Kidney epithelial cell (primary cell): ENCODE measurements around the gene LYST. TPM values are rescaled to one million over a fixed set of nuclear protein-coding genes. Genes with fewer than 3 reads are reported as not detected.

Experiments used
- DNase-seq: peaks from one replicate; pipeline ENCODE4 v3.0.0-alpha.2; 2010; ENCODE audit warnings: low read depth
- H3K27me3 ChIP-seq: 2 replicates; pipeline ENCODE4 v1.6.0; 2011; ENCODE audit warnings: low read length; ENCODE audit not compliant: control insufficient read depth, insufficient read depth
- H3K36me3 ChIP-seq: 2 replicates; pipeline ENCODE4 v1.5.1; 2011; ENCODE audit warnings: low read length; ENCODE audit not compliant: control insufficient read depth, insufficient read depth
- H3K4me3 ChIP-seq: 2 replicates; pipeline ENCODE4 v1.5.1; 2011; ENCODE audit warnings: low read depth, mild to moderate bottlenecking, control low read depth, low read length
- total RNA-seq: library from RNA; depleted of rRNA; stranded (reverse); fragments of >200 nt; gene quantifications from 2 replicates; pipeline ENCODE4 v1.2.3, GENCODE V29; 2015
- TF ChIP-seq, protein P1 (sequence below): IDR thresholded peaks from 2 replicates; pipeline ENCODE4 v1.5.1; 2011; ENCODE audit warnings: mild to moderate bottlenecking, moderate library complexity, low read length, control low read depth, inconsistent platforms; ENCODE audit not compliant: insufficient read depth, poor library complexity, severe bottlenecking

Gene LYST
- total RNA-seq, 1 donor from 2014 or later: 12.7 TPM

DNA sequence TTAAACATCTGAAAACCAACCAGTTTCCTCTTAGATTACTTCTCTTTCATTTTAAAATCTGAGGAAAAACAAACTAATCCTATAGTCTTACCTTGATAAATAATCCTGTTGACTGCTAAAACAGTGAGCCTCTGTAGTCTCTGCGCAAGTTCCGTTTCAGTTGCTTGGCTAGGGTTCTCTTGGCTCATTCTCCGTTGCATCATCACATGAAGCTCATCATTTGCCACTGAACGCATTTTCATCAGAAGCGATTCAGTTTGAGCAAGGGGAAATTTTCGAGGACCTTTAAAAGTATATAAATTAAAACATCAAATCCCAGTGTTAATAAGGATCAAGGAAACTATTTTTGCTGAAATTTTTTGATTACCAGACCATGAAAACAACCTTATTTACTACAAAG, 120.5 kb downstream of the LYST start:
- no peak for DNase-seq
- peaks cover 2% of the 10 kb centered on the region for H3K36me3 ChIP-seq
- no peak overlapping the region for H3K4me3 ChIP-seq
- H3K27me3 ChIP-seq: no peaks in the 10 kb centered on the region
- TF ChIP-seq, protein P1, sequence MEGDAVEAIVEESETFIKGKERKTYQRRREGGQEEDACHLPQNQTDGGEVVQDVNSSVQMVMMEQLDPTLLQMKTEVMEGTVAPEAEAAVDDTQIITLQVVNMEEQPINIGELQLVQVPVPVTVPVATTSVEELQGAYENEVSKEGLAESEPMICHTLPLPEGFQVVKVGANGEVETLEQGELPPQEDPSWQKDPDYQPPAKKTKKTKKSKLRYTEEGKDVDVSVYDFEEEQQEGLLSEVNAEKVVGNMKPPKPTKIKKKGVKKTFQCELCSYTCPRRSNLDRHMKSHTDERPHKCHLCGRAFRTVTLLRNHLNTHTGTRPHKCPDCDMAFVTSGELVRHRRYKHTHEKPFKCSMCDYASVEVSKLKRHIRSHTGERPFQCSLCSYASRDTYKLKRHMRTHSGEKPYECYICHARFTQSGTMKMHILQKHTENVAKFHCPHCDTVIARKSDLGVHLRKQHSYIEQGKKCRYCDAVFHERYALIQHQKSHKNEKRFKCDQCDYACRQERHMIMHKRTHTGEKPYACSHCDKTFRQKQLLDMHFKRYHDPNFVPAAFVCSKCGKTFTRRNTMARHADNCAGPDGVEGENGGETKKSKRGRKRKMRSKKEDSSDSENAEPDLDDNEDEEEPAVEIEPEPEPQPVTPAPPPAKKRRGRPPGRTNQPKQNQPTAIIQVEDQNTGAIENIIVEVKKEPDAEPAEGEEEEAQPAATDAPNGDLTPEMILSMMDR: no peak

DNA sequence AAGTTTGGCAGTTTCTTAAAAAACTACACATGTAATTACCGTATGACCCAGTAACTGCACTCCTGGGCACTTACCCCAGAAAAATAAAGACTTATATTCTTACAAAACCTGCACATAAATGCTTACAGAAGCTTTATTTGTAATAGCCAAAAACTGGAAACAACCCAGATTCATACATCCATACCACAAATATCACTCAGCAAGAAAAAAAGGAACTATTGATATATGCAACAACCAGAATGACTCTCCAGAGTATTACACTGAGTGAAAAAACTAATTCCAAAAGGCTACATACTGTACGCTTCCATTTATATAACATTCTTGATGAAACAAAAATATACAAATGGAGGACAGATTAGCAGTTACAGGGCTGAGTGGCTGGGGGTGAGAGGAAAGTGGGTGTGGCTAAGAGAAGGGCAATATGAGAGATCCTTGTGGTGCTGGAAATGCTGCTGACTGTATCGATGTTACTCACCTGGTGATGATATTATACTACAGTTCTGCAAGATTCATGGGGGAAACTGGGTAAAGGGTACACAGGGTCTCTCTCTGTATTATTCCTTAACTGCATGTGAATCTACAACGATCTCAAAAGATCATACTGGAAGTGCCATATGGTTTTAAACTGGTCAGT, 121.1 kb downstream of the LYST start:
- Histone ChIP-seq H3K4me3 (no peak overlapping the region), H3K27me3 (no peaks in the 10 kb centered on the region), H3K36me3 (peaks cover 2% of the 10 kb centered on the region)
- no peak for DNase-seq
- TF ChIP-seq, protein P1: no peak

DNA sequence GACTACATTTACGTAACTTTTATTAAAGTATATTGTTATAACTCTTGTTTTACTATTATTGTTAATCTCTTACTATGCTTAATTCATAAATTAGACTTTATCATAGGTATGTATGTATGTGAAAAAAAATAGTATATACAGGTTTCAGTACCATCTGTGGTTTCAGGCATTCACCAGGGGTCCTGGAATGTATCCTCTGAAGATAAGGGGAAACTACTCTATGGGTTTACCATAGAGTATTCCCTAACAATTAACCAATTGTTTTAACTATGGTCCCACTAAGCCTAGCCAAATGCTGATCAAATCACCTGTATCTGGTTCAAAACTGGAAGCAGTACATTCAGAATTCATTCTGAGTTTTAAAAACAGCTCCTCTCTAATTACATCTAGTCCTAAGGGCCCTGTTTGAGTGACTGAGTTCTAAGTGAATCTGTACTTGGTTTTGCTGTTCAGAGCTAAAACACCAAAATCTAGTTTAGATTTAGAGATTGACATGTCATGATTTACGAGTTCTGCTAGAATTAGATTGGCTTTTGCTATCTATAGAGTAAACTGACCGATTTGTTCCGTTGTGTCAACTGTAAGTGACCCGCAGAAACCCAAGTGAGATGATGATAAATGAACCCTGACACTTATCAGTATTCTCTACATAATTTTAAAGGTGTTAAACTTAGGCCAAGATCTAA, 123.6 kb downstream of the LYST start:
- H3K36me3 ChIP-seq: peaks cover 2% of the 10 kb centered on the region
- H3K27me3 ChIP-seq: no peaks in the 10 kb centered on the region
- DNase-seq: no peak
- H3K4me3 ChIP-seq: no peak overlapping the region
- TF ChIP-seq, protein P1: no peak

DNA sequence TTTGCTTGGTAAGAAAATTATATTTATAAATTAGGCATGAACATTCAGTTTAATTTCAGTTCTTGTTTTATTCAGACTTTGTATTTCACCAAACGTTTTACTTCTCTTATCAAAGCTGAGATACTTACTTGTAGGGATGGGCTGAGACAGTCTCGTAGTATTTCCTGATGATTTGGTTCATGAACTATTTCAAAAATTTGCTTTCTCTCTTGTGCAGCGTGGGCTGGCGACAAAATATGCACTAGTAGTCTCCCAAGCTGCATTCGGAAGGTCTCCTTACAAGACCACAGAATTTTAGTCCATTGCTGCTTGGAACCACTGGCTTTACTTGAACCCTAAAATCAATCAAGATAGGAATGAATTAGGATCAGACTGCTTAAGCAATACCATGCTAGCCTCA, 125.4 kb downstream of the LYST start:
- DNase-seq: peak; percentile 16
- H3K36me3 ChIP-seq: peaks cover 2% of the 10 kb centered on the region
- TF ChIP-seq, protein P1: no peak

DNA sequence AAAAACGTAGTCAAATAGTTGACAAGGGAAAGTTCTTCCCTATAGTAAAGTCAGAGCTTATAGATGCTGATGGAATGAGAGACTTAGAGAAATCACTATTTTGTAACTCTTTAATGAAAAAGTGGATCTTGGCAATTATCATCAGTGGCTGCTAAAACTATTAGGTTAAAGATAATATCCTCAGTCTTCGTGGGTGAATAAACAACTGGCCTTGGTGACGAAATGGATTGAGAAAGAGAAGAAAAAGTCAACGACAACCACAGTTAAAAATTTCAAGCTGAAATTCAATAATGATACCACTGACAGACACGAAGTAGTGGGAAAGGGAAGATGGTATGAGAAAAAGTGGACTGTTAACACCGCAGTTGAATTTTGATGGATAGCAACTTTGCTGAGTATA, 127.1 kb downstream of the LYST start:
- TF ChIP-seq, protein P1: no peak
- H3K36me3 ChIP-seq: no peaks in the 10 kb centered on the region
- no peaks in the 10 kb centered on the region for H3K27me3 ChIP-seq

More for the DNA sequence above, 125.4 kb downstream of the LYST start:
- Histone ChIP-seq H3K27me3 (no peaks in the 10 kb centered on the region), H3K4me3 (no peak overlapping the region)

DNA sequence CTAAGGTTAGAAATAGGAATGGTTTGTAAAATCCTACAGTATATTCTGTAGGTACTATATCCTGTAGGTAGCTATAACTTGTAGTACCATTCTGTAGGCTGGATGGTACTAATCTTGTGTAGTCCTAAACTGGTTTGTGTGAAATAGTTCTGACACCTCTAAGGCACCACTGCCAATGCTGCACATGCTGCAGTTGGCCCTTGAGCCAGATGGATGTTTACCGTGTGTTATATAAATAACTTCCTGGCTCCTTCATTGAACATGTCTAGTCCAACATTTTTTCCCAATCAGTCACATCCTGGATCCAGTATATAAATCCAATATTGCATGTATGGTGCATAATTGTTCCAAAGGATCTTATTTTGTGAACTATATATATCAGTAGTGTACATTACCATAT, 127.6 kb downstream of the LYST start:
- no peaks in the 10 kb centered on the region for H3K36me3 ChIP-seq
- no peak overlapping the region for H3K4me3 ChIP-seq
- DNase-seq: no peak
- H3K27me3 ChIP-seq: no peaks in the 10 kb centered on the region
- TF ChIP-seq, protein P1: no peak

More for the DNA sequence above, 127.1 kb downstream of the LYST start:
- no peak for DNase-seq
- H3K4me3 ChIP-seq: no peak overlapping the region
